AML-193 (cell line): ENCODE results near the gene KCTD17.

Experiments used
- DNase-seq, 2 experiments: peaks; one replicate each; lab custom pipeline; 2025; lab: John Stamatoyannopoulos, UW

KCTD17 gene

DNA sequence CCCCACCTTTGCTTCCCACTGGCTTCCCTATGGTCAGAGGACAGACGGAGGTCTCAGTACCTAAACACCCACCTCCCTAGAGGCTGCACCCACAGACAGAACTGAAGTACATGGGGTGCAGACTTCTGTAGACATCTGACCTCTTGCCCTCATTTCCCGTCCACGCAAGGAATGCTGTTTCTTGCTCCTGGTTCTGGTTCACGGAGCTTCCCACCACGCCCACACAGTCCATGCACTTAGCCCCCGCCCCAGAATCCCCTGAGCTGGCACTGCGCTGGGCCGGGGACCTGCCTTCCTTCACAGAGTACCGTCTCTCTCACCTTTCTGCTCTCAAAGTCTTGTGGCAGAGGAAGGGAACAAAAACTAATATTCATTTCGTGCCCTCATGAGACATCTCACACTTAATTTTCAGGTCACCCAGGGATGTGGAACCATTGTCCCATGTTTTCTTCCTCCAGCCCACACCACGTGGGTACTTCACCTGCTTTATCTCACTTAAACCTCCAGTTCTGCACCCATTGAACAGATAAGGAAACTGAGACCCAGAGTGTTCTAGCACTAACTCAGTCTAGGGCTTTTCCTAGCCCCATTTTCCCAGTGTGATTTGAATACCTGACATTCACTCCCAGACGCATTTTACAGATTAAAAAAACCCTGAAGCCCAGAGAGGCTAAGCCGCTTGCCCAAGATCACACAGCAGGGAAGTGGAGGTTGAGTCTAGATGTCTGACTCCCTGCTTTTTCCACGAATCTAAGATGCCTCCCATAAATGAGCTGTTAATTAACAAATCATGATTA is 52.3 kb downstream of the KCTD17 start:
- DNase-seq: no peak

DNA sequence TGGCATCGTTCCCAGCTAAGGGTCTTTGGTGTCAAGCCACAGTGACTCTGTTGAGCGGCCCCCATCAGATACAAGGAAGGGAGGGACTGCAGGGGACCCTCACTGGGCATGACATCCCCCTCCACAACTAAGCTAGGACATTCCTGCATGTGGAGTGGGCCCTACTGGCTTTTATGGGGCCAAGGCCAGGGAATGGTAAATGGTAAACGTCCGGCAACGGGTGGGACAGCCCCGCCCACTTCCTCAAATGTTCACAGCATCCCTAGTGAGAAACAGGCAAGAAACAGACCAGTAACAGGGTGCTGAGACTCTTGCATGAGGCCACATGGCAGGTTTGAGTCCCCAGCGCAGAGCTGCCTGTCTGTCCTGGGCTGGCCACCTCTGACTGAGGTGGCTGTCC is 53.6 kb downstream of the KCTD17 start:
- no peak for DNase-seq

DNA sequence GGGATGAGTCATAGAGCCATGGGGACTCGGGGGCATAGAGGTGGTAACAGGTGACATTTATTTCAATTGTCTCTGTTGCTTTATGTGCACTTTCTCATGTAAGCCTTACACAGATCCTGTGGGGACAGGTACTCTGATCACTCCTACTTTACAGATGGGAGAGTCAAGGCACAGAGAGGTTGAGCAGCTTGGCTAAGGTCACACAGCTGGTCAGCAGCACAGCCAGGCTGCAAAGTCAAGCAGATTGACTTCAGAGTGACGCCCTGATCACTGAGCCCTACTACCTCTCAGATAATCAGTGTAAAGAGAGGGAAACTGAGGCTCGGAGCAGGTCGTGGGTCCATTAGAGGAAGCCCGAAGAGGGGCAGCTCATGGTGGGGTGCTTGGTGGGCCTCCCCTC is 54.4 kb downstream of the KCTD17 start:
- DNase-seq: no peak

DNA sequence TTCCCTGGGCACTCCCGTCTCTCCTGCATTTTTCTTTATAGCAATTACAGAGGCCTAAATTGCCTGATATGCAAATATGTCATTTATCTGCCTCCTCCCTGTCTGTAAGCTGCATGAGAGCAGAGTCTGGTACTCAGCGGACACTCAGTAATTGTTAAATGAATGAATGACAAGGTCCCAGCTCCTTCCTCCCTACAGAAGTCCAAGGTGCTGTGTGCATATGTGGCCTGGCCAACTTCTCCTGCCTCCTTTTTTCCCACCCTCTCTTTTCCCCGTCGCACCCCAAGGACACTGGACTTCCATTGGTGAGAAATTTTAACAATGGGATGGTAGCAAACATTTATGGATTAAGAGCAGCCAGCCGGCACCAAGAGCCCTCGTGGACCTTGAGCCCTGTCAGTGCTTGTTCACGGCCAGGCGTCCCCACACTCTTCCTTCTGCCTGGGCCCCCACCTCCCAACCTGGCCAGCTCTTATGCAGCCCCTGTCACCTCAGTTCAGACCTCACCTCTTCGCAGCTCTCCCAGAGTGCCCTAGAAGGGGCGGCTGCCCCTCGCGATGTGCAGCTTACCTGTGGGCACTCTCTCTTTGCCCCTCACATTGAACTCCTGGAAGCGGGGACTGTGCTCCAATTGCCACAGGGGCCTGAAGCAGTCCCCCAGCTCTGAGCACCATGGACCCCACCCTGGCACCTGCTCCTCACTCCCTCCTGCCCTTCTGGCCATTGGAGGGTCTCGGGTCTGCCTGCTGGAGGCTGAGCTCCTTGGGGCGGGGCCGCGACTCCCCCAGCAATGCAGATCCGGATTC is 56.5 kb downstream of the KCTD17 start:
- DNase-seq: no peak

DNA sequence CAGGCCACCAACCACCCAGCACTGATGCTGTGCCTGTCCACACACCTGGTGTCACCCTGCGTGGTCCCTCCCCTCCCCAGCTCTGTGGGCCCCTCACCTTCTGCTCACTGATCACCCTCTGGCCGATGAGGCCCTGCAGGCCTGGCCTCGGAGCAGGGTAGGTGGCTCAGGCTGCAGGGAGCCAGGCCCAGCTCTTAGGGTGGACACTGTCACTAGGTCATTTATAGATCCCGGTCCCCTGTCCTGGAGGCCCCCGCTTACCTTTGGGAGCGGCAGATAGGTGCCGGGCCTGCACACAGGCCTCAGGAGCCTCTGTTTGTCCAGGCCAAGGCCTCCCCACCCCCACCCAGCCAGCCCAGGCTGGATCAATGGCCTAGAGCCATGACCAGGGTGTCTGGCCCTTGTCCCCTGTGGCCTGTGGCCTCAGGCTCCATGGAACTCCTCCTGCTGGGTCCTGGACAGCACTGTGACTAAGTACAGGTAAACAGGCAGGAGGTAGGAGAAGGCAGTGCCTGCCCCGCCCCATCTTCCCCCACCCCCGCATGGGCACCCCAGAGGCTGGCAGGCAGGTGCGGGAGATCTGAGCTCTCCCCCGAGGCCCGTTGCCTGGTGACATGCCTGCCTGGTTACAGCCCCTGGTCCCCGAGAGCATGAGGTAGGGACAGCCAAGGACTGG is 57.8 kb downstream of the KCTD17 start, which contains the start of gene TMPRSS6:
TMPRSS6 (minus strand) TSS at position 472 of the 676 bp plus-strand sequence. CDS start 6,296 bp downstream, outside the sequence.
- no peak for DNase-seq

DNA sequence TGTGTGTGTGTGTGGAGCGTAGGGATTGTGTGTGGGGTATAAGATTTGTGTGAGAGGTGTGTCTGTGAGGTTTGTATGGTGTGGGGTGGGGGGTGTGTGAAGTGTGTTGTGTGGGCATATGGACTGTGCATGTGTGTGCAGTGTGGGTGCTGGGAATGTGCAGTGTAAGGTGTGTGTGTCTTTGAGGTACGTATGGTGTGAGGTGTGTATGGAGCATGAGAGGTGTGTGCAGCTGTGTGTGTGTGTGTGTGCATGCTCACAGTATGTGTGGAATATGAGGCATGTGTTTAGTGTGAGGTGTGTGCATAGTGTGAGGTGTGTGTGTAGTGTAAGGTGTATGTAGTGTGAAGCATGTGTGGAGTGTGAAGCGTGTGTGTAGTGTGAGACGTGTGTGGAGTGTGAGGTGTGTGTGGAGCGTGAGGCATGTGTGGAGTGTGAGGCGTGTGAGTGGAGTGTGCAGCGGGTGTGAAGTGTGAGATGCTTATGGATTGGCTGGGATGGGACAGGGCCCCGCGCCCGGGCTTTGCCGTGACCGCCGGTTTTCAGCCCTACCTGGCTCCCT is 59.7 kb downstream of the KCTD17 start:
- DNase-seq: no peak

DNA sequence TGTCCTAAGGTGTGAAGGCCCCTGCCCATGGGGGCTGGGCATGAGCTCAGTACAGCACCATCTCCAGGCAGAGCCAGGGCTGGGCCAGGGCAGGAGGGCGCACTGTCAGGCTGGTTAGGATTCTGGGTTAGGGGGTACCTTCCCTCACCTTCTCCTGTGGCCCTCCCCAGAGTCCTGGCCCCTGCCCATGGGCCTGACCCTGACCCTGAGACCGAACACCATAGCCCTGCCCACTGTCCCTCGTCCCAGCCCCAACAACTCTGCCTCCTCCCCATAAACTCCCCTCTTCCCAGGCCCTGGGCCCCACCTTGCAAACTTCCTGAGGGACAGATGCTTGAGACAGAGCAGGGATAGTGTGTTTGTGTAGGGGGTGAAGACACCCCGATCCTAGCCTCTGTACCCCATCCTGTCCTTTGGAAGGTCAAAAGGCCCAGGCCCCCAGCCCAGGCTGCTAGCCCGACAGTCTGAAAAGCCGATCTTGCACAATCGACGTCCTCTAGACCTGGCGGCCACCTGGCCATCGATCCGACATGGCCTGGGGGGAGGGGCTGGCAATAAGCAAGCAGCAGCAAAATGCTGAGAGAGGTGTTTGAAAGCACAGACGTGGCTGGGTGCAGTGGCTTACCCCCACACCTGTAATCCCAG is 60.7 kb downstream of the KCTD17 start:
- DNase-seq: no peak
